Adipose tissue (tissue), 3 donors: Measurements from ENCODE around the gene BCOR. TPM values are rescaled to one million over a fixed set of nuclear protein-coding genes. Genes with fewer than 3 reads are reported as not detected.

Experiments
- H3K27ac ChIP-seq: one replicate; pipeline ENCODE4 v1.5.1; 2013; ENCODE audit warnings: low read depth, low read length
- WGBS, 3 donors: extraction: QIAGEN DNeasy Blood & Tissue Kit; methylation state at CpG; one replicate each; pipeline ENCODE4 v1.1.7; 2013; 5-methylcytosine and 5-hydroxymethylcytosine counted together
- polyA plus RNA-seq, 3 donors: library from polyadenylated mRNA; stranded (reverse); fragments of 200-250 nt; gene quantifications; one replicate each; pipeline ENCODE4 v1.2.3, GENCODE V29; 2013
- donor health status: healthy with polysubstance abuse.
- donor health status: Bipolar disorder and iron deficiency.
- donor health status: healthy.

Gene BCOR
- polyA plus RNA-seq, 3 donors, result 5.8 to 11.8 (median 7.7) TPM

- H3K27ac ChIP-seq, result no peak overlapping the region
- WGBS, 3 donors, result 45 to 87% (median 67%) methylated on average over 7 of the region's 7 CpGs
Observed at GRCh38 chrX:40090961-40091360, 6.8 kb downstream of the BCOR start.

- H3K27ac ChIP-seq, result no peak overlapping the region
- WGBS, 3 donors, result 0 to 7% (median 3%) methylated on average over 35 to 63 of the region's 63 CpGs
Observed at GRCh38 chrX:40090050-40090804, 7.5 kb downstream of the BCOR start.

- WGBS, 3 donors, result 43 to 78% (median 47%) methylated on average over 9 of the region's 9 CpGs
- no peak overlapping the region for H3K27ac ChIP-seq
Observed at GRCh38 chrX:40088803-40089540, 8.8 kb downstream of the BCOR start.

- WGBS, 3 donors, result 42 to 72% (median 56%) methylated on average over 4 to 5 of the region's 5 CpGs
Observed at GRCh38 chrX:40088299-40088625, 9.5 kb downstream of the BCOR start.

GRCh38 chrX:40087425-40088298 is 10.1 kb downstream of the BCOR start:
- 42 to 88% (median 53%) methylated on average over 13 of the region's 13 CpGs for WGBS, 3 donors
- H3K27ac ChIP-seq, result no peak overlapping the region

More at GRCh38 chrX:40088299-40088625, 9.5 kb downstream of the BCOR start:
- H3K27ac ChIP-seq, result no peak overlapping the region

GRCh38 chrX:40086569-40087335 is 11.0 kb downstream of the BCOR start:
- 30 to 91% (median 57%) methylated on average over 30 of the region's 30 CpGs for WGBS, 3 donors
- no peak overlapping the region for H3K27ac ChIP-seq

- no peak overlapping the region for H3K27ac ChIP-seq
- WGBS, 3 donors, result 26 to 81% (median 47%) methylated on average over 5 to 6 of the region's 6 CpGs
Observed at GRCh38 chrX:40085714-40086113, 12.0 kb downstream of the BCOR start.

- no peak overlapping the region for H3K27ac ChIP-seq
- 23 to 81% (median 37%) methylated on average over 18 of the region's 18 CpGs for WGBS, 3 donors
Observed at GRCh38 chrX:40085102-40085551, 12.6 kb downstream of the BCOR start.

GRCh38 chrX:40084471-40085101 is 13.2 kb downstream of the BCOR start:
- no peak overlapping the region for H3K27ac ChIP-seq
- 26 to 60% (median 35%) methylated on average over 11 of the region's 11 CpGs for WGBS, 3 donors

- WGBS, 3 donors, result 18 to 28% (median 27%) methylated on average over 23 to 26 of the region's 26 CpGs
- no peak overlapping the region for H3K27ac ChIP-seq
Observed at GRCh38 chrX:40083979-40084359, 13.8 kb downstream of the BCOR start.

GRCh38 chrX:40083120-40083978 is 14.4 kb downstream of the BCOR start:
- H3K27ac ChIP-seq, result no peak overlapping the region
- WGBS, 3 donors, result 1 to 7% (median 4%) methylated on average over 31 to 52 of the region's 61 CpGs

- no peak overlapping the region for H3K27ac ChIP-seq
- 30 to 62% (median 44%) methylated on average over 13 to 15 of the region's 15 CpGs for WGBS, 3 donors
Observed at GRCh38 chrX:40082447-40083119, 15.2 kb downstream of the BCOR start.

- WGBS, 3 donors, result 51 to 90% (median 54%) methylated on average over 3 to 4 of the region's 4 CpGs
- no peak overlapping the region for H3K27ac ChIP-seq
Observed at GRCh38 chrX:40081679-40082068, 16.1 kb downstream of the BCOR start.

GRCh38 chrX:40080894-40081678 is 16.7 kb downstream of the BCOR start:
- no peak overlapping the region for H3K27ac ChIP-seq
- 60 to 86% (median 71%) methylated on average over 16 of the region's 16 CpGs for WGBS, 3 donors

- WGBS, 3 donors, result 64 to 89% (median 80%) methylated on average over 9 of the region's 9 CpGs
- no peak overlapping the region for H3K27ac ChIP-seq
Observed at GRCh38 chrX:40079572-40079971, 18.2 kb downstream of the BCOR start.
